SU-DHL-6 (cell line): ENCODE results near the gene MMAB.

ENCODE experiments used
- H2AFZ ChIP-seq: fragments of 200-600 bp; sonication (generic); 2 replicates; pipeline ENCODE4 v1.6.1; 2014; ENCODE audit warnings: low read depth, mild to moderate bottlenecking, moderate library complexity, mixed read lengths, antibody characterized with exemption, low read length; ENCODE audit not compliant: severe bottlenecking
- H3F3A ChIP-seq: fragments of 200-600 bp; shearing (Covaris generic); 2 replicates; pipeline ENCODE4 v1.6.0; 2016; ENCODE audit warnings: antibody characterized with exemption, mild to moderate bottlenecking; ENCODE audit not compliant: insufficient read depth
- H3K27ac ChIP-seq: fragments of 200-600 bp; sonication (generic); 2 replicates; pipeline ENCODE4 v1.5.1; 2016; ENCODE audit warnings: low read depth, mild to moderate bottlenecking, low read length, moderate library complexity, mixed read lengths
- H3K27me3 ChIP-seq: fragments of 200-600 bp; sonication (generic), shearing (Covaris generic); 2 replicates; pipeline ENCODE4 v1.6.0; 2014; ENCODE audit warnings: mild to moderate bottlenecking, low read length
- H3K36me3 ChIP-seq: fragments of 200-600 bp; sonication (generic); 2 replicates; pipeline ENCODE4 v1.6.1; 2014; ENCODE audit warnings: mild to moderate bottlenecking, low read length, mixed read lengths
- H3K4me2 ChIP-seq: fragments of 300-600, 200-600 bp; shearing (Covaris generic), sonication (generic); 2 replicates; pipeline ENCODE4 v1.6.0; 2014; ENCODE audit warnings: low read length, low read depth, mild to moderate bottlenecking; ENCODE audit not compliant: poor library complexity, severe bottlenecking
- H3K4me3 ChIP-seq: fragments of 200-600 bp; sonication (generic); 2 replicates; pipeline ENCODE4 v1.5.1; 2014; ENCODE audit warnings: antibody characterized with exemption, low read length, mild to moderate bottlenecking, mixed read lengths; ENCODE audit not compliant: insufficient read depth, poor library complexity, severe bottlenecking
- H3K79me2 ChIP-seq: fragments of 200-600 bp; sonication (generic); 2 replicates; pipeline ENCODE4 v1.6.1; 2014; ENCODE audit warnings: mild to moderate bottlenecking, low read length, moderate library complexity; ENCODE audit not compliant: insufficient read depth
- H3K9ac ChIP-seq: fragments of 200-600 bp; sonication (generic); 2 replicates; pipeline ENCODE4 v1.7.0; 2014; ENCODE audit warnings: mild to moderate bottlenecking, low read length
- H3K9me2 ChIP-seq: fragments of 200-600 bp; sonication (generic); replicated peaks from 2 replicates; pipeline ENCODE4 v1.6.1; 2014; ENCODE audit warnings: low read length; ENCODE audit not compliant: insufficient read depth
- H3K9me3 ChIP-seq: fragments of 200-600 bp; sonication (generic); 2 replicates; pipeline ENCODE4 v1.6.1; 2014; ENCODE audit warnings: low read length, mixed read lengths; ENCODE audit not compliant: insufficient read depth
- H4K20me1 ChIP-seq: fragments of 200-600 bp; sonication (generic); 2 replicates; pipeline ENCODE4 v1.6.1; 2014; ENCODE audit warnings: low read depth, mild to moderate bottlenecking, antibody characterized with exemption, low read length, moderate library complexity, mixed read lengths
- EZH2phosphoT487 ChIP-seq: fragments of 200-600 bp; sonication (generic), shearing (Covaris generic); conservative IDR thresholded peaks from 2 replicates; pipeline ENCODE4 v1.6.1; 2018; ENCODE audit warnings: mild to moderate bottlenecking, antibody characterized with exemption, low read length, moderate library complexity, mixed read lengths
- TF ChIP-seq, protein P1 (sequence below): fragments of 200-600 bp; sonication (generic); IDR thresholded peaks from one replicate; pipeline ENCODE4 v1.5.1; 2017; ENCODE audit warnings: antibody characterized with exemption, mild to moderate bottlenecking, low read length, moderate library complexity; ENCODE audit not compliant: insufficient read depth, poor library complexity, severe bottlenecking

MMAB gene

DNA sequence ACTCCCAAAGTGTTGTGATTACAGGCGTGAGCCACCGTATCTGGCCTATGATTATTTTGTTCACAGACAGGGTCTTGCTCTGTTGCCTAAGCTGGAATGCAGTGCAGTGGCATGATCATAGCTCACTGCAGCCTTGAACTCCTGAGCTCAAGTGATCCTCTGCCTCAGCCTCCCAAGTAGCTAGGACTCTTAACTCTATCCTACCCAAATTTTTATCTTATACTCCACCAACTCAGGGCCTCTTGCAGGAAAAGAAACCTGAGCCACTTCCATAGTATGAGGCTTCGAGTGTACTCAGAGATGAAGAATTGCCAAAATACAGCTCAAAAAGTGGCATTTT lies 828 bp downstream of the MMAB start:
- Histone ChIP-seq H3K9me3 (no peaks in the 10 kb centered on the region), H4K20me1 (no peaks in the 10 kb centered on the region), H3K27ac (peak overlapping the region; percentile 75), H3K4me2 (peak overlapping the region; percentile 96), H3K9ac (peak overlapping the region; percentile 72), H2AFZ (peak overlapping the region; percentile 56), H3K9me2 (no peaks in the 10 kb centered on the region), H3K79me2 (peaks cover 21% of the 10 kb centered on the region), H3F3A (no peaks in the 10 kb centered on the region), H3K4me3 (peak overlapping the region; percentile 76), H3K27me3 (no peaks in the 10 kb centered on the region), H3K36me3 (peaks cover 11% of the 10 kb centered on the region; the same call in 1 of the 2 replicates)
- no peak for TF ChIP-seq EZH2phosphoT487
- TF ChIP-seq, protein P1, sequence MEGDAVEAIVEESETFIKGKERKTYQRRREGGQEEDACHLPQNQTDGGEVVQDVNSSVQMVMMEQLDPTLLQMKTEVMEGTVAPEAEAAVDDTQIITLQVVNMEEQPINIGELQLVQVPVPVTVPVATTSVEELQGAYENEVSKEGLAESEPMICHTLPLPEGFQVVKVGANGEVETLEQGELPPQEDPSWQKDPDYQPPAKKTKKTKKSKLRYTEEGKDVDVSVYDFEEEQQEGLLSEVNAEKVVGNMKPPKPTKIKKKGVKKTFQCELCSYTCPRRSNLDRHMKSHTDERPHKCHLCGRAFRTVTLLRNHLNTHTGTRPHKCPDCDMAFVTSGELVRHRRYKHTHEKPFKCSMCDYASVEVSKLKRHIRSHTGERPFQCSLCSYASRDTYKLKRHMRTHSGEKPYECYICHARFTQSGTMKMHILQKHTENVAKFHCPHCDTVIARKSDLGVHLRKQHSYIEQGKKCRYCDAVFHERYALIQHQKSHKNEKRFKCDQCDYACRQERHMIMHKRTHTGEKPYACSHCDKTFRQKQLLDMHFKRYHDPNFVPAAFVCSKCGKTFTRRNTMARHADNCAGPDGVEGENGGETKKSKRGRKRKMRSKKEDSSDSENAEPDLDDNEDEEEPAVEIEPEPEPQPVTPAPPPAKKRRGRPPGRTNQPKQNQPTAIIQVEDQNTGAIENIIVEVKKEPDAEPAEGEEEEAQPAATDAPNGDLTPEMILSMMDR: no peak

DNA sequence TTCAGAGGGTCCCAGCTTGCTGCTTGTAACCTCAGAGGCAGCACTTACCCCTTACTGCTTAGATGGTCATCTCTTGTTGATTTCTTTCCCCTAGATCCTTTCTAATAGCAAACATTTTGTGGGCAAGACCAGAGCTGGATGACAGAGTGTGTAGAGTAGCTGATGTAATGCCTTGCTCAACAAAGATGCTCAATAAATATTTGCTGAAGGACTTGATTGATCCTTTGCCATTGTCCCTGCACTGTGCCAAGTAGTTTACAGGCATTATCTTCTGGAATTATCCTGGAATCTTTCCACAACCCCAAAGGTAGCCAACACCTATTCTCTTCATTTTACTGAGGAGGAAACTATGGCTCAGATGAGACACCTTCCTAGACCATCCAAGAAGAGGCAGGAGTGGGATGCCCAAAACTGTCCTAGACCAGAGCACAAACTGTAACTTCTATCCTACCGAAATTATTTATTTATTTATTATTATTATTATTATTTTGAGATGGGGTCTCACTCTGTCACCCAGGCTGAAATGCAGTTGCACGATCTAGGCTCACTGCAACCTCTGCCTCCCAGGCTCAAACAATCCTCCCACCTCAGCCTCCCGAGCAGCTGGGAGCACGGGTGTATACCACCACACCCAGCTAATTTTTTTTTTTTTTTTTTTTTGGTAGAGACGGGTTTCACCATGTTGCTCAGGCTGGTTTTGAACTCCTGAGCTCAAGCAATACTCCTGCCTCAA lies 1.4 kb downstream of the MMAB start:
- no peak overlapping the region for H2AFZ ChIP-seq
- H3K9me2 ChIP-seq: no peaks in the 10 kb centered on the region
- H3K4me2 ChIP-seq: peak overlapping the region; percentile 96
- H3K79me2 ChIP-seq: peaks cover 21% of the 10 kb centered on the region
- H3K9ac ChIP-seq: peak overlapping the region; percentile 72; the same call in 1 of the 2 replicates
- no peaks in the 10 kb centered on the region for H3F3A ChIP-seq
- no peaks in the 10 kb centered on the region for H3K27me3 ChIP-seq
- TF ChIP-seq, protein P1: no peak
- no peak for TF ChIP-seq EZH2phosphoT487
- H3K9me3 ChIP-seq: no peaks in the 10 kb centered on the region
- H3K4me3 ChIP-seq: no peak overlapping the region
- peaks cover 11% of the 10 kb centered on the region; the same call in 1 of the 2 replicates for H3K36me3 ChIP-seq
- H3K27ac ChIP-seq: peak overlapping the region; percentile 75; the same call in 1 of the 2 replicates
- H4K20me1 ChIP-seq: no peaks in the 10 kb centered on the region

DNA sequence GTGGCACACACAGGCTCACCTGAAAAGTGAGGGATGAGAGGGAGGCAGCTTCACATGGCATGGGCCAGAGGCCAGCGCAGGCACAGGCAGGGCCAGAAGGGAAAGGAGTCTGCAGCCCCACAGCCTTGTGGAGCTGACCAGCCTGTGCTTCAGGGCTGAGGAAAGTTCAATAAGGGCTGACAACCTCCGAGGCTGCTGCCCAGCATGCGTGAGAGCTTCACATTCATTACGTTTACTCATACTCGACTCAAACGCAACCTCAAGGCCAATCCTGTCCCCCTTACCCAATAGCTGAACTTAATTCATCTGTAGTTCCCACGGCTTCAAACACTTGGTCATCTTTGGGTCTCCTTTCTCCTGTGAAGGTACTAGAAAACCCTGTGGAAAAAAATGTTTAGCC lies 4.8 kb downstream of the MMAB start:
- TF ChIP-seq, protein P1: no peak
- no peak for TF ChIP-seq EZH2phosphoT487
- Histone ChIP-seq H4K20me1 (no peaks in the 10 kb centered on the region), H3K27ac (no peak overlapping the region), H3K79me2 (peaks cover 7% of the 10 kb centered on the region; the same call in 1 of the 2 replicates), H3K9me3 (no peaks in the 10 kb centered on the region), H3K27me3 (no peaks in the 10 kb centered on the region), H3K9ac (no peak overlapping the region), H2AFZ (no peak overlapping the region), H3K9me2 (no peaks in the 10 kb centered on the region), H3K4me2 (no peak overlapping the region), H3K4me3 (no peak overlapping the region), H3K36me3 (no peaks in the 10 kb centered on the region), H3F3A (no peaks in the 10 kb centered on the region)
